Measurements from ENCODE around the gene SNCAIP.
"Not testable (repeated sequence)": the region's sequence is repeated elsewhere in the genome, so short reads cannot be mapped to it uniquely, and the experiment has no call there.

GRCh38 chr5:122486616-122487015 is 174.6 kb downstream of the SNCAIP start:
- TF ChIP-seq CTCF, POLR2A (IDR thresholded peaks at IDR 0.05): not testable (repeated sequence)

Measured in prostate gland (tissue), 2 donors.